Measurements from ENCODE around the gene LRAT.

GRCh38 chr4:154743683-154744340 lies at the start of gene LRAT:
- TF ChIP-seq, protein P1, sequence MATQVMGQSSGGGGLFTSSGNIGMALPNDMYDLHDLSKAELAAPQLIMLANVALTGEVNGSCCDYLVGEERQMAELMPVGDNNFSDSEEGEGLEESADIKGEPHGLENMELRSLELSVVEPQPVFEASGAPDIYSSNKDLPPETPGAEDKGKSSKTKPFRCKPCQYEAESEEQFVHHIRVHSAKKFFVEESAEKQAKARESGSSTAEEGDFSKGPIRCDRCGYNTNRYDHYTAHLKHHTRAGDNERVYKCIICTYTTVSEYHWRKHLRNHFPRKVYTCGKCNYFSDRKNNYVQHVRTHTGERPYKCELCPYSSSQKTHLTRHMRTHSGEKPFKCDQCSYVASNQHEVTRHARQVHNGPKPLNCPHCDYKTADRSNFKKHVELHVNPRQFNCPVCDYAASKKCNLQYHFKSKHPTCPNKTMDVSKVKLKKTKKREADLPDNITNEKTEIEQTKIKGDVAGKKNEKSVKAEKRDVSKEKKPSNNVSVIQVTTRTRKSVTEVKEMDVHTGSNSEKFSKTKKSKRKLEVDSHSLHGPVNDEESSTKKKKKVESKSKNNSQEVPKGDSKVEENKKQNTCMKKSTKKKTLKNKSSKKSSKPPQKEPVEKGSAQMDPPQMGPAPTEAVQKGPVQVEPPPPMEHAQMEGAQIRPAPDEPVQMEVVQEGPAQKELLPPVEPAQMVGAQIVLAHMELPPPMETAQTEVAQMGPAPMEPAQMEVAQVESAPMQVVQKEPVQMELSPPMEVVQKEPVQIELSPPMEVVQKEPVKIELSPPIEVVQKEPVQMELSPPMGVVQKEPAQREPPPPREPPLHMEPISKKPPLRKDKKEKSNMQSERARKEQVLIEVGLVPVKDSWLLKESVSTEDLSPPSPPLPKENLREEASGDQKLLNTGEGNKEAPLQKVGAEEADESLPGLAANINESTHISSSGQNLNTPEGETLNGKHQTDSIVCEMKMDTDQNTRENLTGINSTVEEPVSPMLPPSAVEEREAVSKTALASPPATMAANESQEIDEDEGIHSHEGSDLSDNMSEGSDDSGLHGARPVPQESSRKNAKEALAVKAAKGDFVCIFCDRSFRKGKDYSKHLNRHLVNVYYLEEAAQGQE (IDR thresholded peaks at IDR 0.05; ENCODE audit: insufficient read depth in 1 of 2, low read depth in 2 of 2, low read length in 2 of 2): no peak
- TF ChIP-seq SIN3A (IDR thresholded peaks at IDR 0.05; ENCODE audit: borderline replicate concordance, insufficient read depth, low read length) (no peak), POLR2AphosphoS5 (IDR thresholded peaks at IDR 0.05; ENCODE audit: low read depth, low read length) (no peak), TAF1 (IDR thresholded peaks at IDR 0.05; ENCODE audit: borderline replicate concordance, insufficient read depth, low read length) (no peak)
